ENCODE results near the gene TTI1.

- TF ChIP-seq, protein P1, sequence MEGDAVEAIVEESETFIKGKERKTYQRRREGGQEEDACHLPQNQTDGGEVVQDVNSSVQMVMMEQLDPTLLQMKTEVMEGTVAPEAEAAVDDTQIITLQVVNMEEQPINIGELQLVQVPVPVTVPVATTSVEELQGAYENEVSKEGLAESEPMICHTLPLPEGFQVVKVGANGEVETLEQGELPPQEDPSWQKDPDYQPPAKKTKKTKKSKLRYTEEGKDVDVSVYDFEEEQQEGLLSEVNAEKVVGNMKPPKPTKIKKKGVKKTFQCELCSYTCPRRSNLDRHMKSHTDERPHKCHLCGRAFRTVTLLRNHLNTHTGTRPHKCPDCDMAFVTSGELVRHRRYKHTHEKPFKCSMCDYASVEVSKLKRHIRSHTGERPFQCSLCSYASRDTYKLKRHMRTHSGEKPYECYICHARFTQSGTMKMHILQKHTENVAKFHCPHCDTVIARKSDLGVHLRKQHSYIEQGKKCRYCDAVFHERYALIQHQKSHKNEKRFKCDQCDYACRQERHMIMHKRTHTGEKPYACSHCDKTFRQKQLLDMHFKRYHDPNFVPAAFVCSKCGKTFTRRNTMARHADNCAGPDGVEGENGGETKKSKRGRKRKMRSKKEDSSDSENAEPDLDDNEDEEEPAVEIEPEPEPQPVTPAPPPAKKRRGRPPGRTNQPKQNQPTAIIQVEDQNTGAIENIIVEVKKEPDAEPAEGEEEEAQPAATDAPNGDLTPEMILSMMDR (IDR thresholded peaks at IDR 0.05 in 2 of 3, conservative IDR thresholded peaks at IDR 0.05 in 1 of 3; ENCODE audit: borderline replicate concordance in 1 of 3, insufficient read depth in 1 of 3, low read depth in 2 of 3, low read length in 2 of 3) = no peak
- TF ChIP-seq EZH2 (IDR thresholded peaks at IDR 0.05) (no peak), POLR2AphosphoS5 (IDR thresholded peaks at IDR 0.05; ENCODE audit: low read depth, low read length) (no peak), FOSL1 (IDR thresholded peaks at IDR 0.05; ENCODE audit: low read depth) (no peak), ELF1 (IDR thresholded peaks at IDR 0.05; ENCODE audit: borderline replicate concordance, low read depth) (no peak), POLR2A (IDR thresholded peaks at IDR 0.05; ENCODE audit: borderline replicate concordance, extremely low read depth, insufficient read depth, insufficient read length) (no peak), EGR1 (IDR thresholded peaks at IDR 0.05; ENCODE audit: low read depth) (no peak), YY1 (IDR thresholded peaks at IDR 0.05; ENCODE audit: extremely low read depth, insufficient replicate concordance, low read depth, low read length) (no peak), EZH2phosphoT487 (IDR thresholded peaks at IDR 0.05; ENCODE audit: borderline replicate concordance) (no peak), ZNF274 (IDR thresholded peaks at IDR 0.05; ENCODE audit: low read depth, low read length) (no peak), JUND (IDR thresholded peaks at IDR 0.05) (no peak)
- TF ChIP-seq, protein P2, sequence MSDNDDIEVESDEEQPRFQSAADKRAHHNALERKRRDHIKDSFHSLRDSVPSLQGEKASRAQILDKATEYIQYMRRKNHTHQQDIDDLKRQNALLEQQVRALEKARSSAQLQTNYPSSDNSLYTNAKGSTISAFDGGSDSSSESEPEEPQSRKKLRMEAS (IDR thresholded peaks at IDR 0.05) = no peak
Observed at GRCh38 chr20:38081575-38081974, 48.3 kb upstream of the TTI1 start.
